HepG2 (cell line): Measurements from ENCODE around the gene WASF1. TPM values are rescaled to one million over a fixed set of nuclear protein-coding genes. Genes with fewer than 3 reads are reported as not detected.

ENCODE experiments used
- BRF2 ChIP-seq: sonication (generic); formaldehyde crosslinking; IDR thresholded peaks from 2 replicates; pipeline ENCODE4 v1.8.1; 2022; ENCODE audit warnings: mild to moderate bottlenecking, missing genetic modification reagents
- ELF1 ChIP-seq: sonication (generic); formaldehyde crosslinking; IDR thresholded peaks from 2 replicates; pipeline ENCODE4 v1.4.0; 2020; ENCODE audit warnings: missing genetic modification reagents
- FOXO1 ChIP-seq: sonication (generic); formaldehyde crosslinking; IDR thresholded peaks from 2 replicates; pipeline ENCODE4 v1.4.0; 2020; ENCODE audit warnings: missing genetic modification reagents
- GATAD2A ChIP-seq: IDR thresholded peaks from 2 replicates; pipeline ENCODE4 v1.6.1; 2016
- HDAC6 ChIP-seq: fragments of 200-600 bp; sonication (generic); IDR thresholded peaks from 2 replicates; pipeline ENCODE4 v1.7.0; 2017; ENCODE audit warnings: mild to moderate bottlenecking, antibody characterized with exemption, low read length, low read depth
- HINFP ChIP-seq: sonication (generic); formaldehyde crosslinking; IDR thresholded peaks from 2 replicates; pipeline ENCODE4 v1.4.0; 2020; ENCODE audit warnings: low read depth, mild to moderate bottlenecking, missing genetic modification reagents
- KLF13 ChIP-seq: sonication (generic); formaldehyde crosslinking; IDR thresholded peaks from 2 replicates; pipeline ENCODE4 v1.4.0; 2020; ENCODE audit warnings: mild to moderate bottlenecking, missing genetic modification reagents
- KLF16 ChIP-seq, 2 experiments: sonication (generic) in 1 of 2; formaldehyde crosslinking in 1 of 2; IDR thresholded peaks; 2 replicates each; pipeline versions ENCODE4 v1.6.1 to v1.8.0; 2016 to 2023; ENCODE audit warnings: missing genetic modification reagents in 2 of 2, missing compliant biosample characterization in 1 of 2
- LCORL ChIP-seq, 2 experiments: fragments of 450-650 bp in 1 of 2; sonication (generic) in 1 of 2; formaldehyde crosslinking in 1 of 2; IDR thresholded peaks; 2 replicates each; pipeline versions ENCODE4 v1.5.0 to v1.6.1; 2017 to 2020; ENCODE audit warnings: antibody characterized with exemption in 1 of 2, missing genetic modification reagents in 1 of 2
- MEIS1 ChIP-seq: sonication (generic); formaldehyde crosslinking; IDR thresholded peaks from 2 replicates; pipeline ENCODE4 v1.9.0; 2021; ENCODE audit warnings: mild to moderate bottlenecking, missing genetic modification reagents, moderate library complexity, borderline replicate concordance
- POLR2AphosphoS5 ChIP-seq: IDR thresholded peaks from 2 replicates; pipeline ENCODE4 v1.6.1; 2012; ENCODE audit warnings: low read depth, low read length
- RFX5 ChIP-seq: IDR thresholded peaks from 2 replicates; pipeline ENCODE4 v1.6.1; 2011; ENCODE audit warnings: low read depth, low read length, improper control_type of control experiment
- SOX5 ChIP-seq: IDR thresholded peaks from 2 replicates; pipeline ENCODE4 v1.6.1; 2016; ENCODE audit warnings: borderline replicate concordance
- TAF1 ChIP-seq: sonication (generic); formaldehyde crosslinking; IDR thresholded peaks from 2 replicates; pipeline ENCODE4 v1.4.0; 2020; ENCODE audit warnings: missing genetic modification reagents
- THAP11 ChIP-seq: IDR thresholded peaks from 2 replicates; pipeline ENCODE4 v1.6.1; 2016; ENCODE audit warnings: missing biosample characterization, missing genetic modification reagents
- YY1 ChIP-seq: IDR thresholded peaks from 2 replicates; pipeline ENCODE4 v1.6.1; 2011; ENCODE audit warnings: low read length, low read depth, moderate library complexity, mild to moderate bottlenecking; ENCODE audit not compliant: insufficient read depth, insufficient replicate concordance
- ZNF317 ChIP-seq: sonication (generic); formaldehyde crosslinking; IDR thresholded peaks from 2 replicates; pipeline ENCODE4 v1.5.0; 2020; ENCODE audit warnings: mild to moderate bottlenecking, missing genetic modification reagents
- ZNF558 ChIP-seq: sonication (generic); formaldehyde crosslinking; IDR thresholded peaks from 2 replicates; pipeline ENCODE4 v1.9.0; 2022; ENCODE audit warnings: mild to moderate bottlenecking, missing genetic modification reagents, borderline replicate concordance
- ZNF609 ChIP-seq: sonication (generic); formaldehyde crosslinking; IDR thresholded peaks from 2 replicates; pipeline ENCODE4 v1.4.0; 2020; ENCODE audit warnings: mild to moderate bottlenecking, missing genetic modification reagents, borderline replicate concordance
- ZNF775 ChIP-seq: sonication (generic); formaldehyde crosslinking; IDR thresholded peaks from 2 replicates; pipeline ENCODE4 v1.4.0; 2020; ENCODE audit warnings: missing genetic modification reagents, mild to moderate bottlenecking, moderate library complexity, borderline replicate concordance
- ZSCAN9 ChIP-seq: IDR thresholded peaks from 2 replicates; pipeline ENCODE4 v1.6.1; 2016; ENCODE audit warnings: borderline replicate concordance
- polyA plus RNA-seq, 8 experiments: library from polyadenylated mRNA; depleted of rRNA in 3 of 8; stranded (reverse) in 7 of 8; unstranded in 1 of 8; fragments of >200 nt; fragmentation: Illumina TruSeq in 4 of 8; extraction: Trizol in 4 of 8; gene quantifications; 2 replicates each; pipeline versions ENCODE4 v1.2.1 to v1.2.3, GENCODE V29; 2011 to 2016; ENCODE audit warnings: low read depth in 4 of 8, missing spikeins in 1 of 8, mixed read lengths in 1 of 8; ENCODE audit not compliant: insufficient read depth in 1 of 8
- total RNA-seq, 5 experiments: library from RNA; depleted of rRNA; stranded (reverse); fragments of >200 nt; fragmentation: Illumina TruSeq; extraction: Trizol; gene quantifications; 2 replicates each; pipeline ENCODE4 v1.2.3, GENCODE V29; 2016; ENCODE audit warnings: low read depth in 1 of 5

Gene WASF1
- total and polyA plus RNA-seq, 2 of the 13 experiments (the other 11 are each of a cell fraction or from before 2014, with no cell fraction given): 8.5 to 17.3 TPM

GRCh38 chr6:110180228-110181008, 948 bp upstream of the WASF1 start, which contains the start of gene CDC40 (continued):
- TF ChIP-seq ELF1 (CRISPR knock-in tag): peak; percentile 78
- peak; percentile 85 for TF ChIP-seq POLR2AphosphoS5
- no peak for TF ChIP-seq SOX5 (CRISPR knock-in tag)
- peak in 1 of 2 experiments; percentile 80; a peak in 1 of 4 replicates for TF ChIP-seq KLF16 (CRISPR knock-in tag; IDR thresholded peaks at IDR 0.05)
- TF ChIP-seq MEIS1 (CRISPR knock-in tag): no peak
- TF ChIP-seq FOXO1: no peak
- TF ChIP-seq HINFP (CRISPR knock-in tag): no peak
- TF ChIP-seq BRF2 (CRISPR knock-in tag): no peak
- no peak for TF ChIP-seq RFX5
- TF ChIP-seq ZNF317 (CRISPR knock-in tag): no peak
- peak; percentile 91 for TF ChIP-seq THAP11 (CRISPR knock-in tag)
- TF ChIP-seq ZSCAN9 (CRISPR knock-in tag): peak; percentile 17; the same call in 1 of the 2 replicates
- TF ChIP-seq ZNF558 (CRISPR knock-in tag): no peak
- no peak for TF ChIP-seq HDAC6
- peak; percentile 47; the same call in 1 of the 2 replicates for TF ChIP-seq KLF13 (CRISPR knock-in tag)
- peak; percentile 26; the same call in 1 of the 2 replicates for TF ChIP-seq GATAD2A (CRISPR knock-in tag)
- no peak; the same call in 1 of the 2 replicates for TF ChIP-seq LCORL (IDR thresholded peaks at IDR 0.05)
- TF ChIP-seq LCORL (CRISPR knock-in tag; IDR thresholded peaks at IDR 0.05): 0 out of 2 replicates have a peak, but pooled peaks have one; percentile 20
- TF ChIP-seq ZNF775 (CRISPR knock-in tag): no peak
- TF ChIP-seq ZNF609 (CRISPR knock-in tag): no peak
- TF ChIP-seq TAF1 (CRISPR knock-in tag): peak; percentile 66
- TF ChIP-seq YY1: peak; percentile 48
